GM20431 (cell line): Measurements from ENCODE around the gene ZSCAN16.

Experiments
- in situ Hi-C: fragments of 300-500 bp; cut with MseI, MboI; formaldehyde crosslinking; loops from one replicate; pipeline ENCODE4 v1.15.0; 2020; ENCODE audit warnings: low sequenced_read_pairs; ENCODE audit not compliant: unreplicated experiment

Gene ZSCAN16

GRCh38 chr6:28161410-28162079 lies 37.1 kb downstream of the ZSCAN16 start:
- in situ Hi-C loops: no loop called here

DNA sequence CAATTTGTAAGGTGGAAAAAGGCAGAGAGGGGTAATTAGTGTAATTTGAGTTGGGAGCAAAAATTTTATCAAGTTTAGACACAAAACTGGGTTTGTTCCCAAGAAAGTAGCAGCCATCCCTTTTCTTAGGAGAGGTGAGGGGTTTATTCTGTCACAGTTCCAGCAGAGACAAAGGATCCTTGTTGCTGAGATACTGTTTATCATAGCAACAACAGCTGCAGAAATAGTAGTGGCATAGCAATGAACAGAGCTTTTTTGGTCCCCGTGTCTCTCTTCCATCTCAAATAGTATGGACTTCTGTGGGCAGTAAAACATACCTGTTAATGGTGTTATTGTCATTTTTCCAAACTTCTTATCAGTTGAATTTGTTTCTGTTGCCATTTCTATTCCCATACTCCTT lies 41.2 kb downstream of the ZSCAN16 start:
- in situ Hi-C loops: no loop called here

DNA sequence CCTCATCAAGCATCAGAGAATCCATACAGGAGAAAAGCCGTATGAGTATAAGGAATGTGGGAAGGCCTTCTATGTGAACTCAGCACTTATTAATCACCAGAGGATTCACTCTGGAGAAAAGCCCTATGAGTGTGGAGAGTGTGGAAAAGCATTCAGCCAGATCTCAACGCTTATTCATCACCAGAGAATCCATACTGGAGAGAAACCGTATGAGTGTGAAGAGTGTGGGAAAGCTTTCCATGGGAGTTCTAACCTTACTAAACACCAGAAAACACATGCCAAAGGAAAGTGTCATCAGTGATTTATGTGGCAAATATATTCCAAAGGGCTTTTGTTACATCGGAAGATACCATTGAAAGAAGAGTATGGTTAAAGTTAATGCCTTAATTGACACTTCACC lies 42.7 kb downstream of the ZSCAN16 start:
- in situ Hi-C loops: no loop called here

GRCh38 chr6:28167926-28168325 lies 43.5 kb downstream of the ZSCAN16 start:
- in situ Hi-C loops: no loop called here

DNA sequence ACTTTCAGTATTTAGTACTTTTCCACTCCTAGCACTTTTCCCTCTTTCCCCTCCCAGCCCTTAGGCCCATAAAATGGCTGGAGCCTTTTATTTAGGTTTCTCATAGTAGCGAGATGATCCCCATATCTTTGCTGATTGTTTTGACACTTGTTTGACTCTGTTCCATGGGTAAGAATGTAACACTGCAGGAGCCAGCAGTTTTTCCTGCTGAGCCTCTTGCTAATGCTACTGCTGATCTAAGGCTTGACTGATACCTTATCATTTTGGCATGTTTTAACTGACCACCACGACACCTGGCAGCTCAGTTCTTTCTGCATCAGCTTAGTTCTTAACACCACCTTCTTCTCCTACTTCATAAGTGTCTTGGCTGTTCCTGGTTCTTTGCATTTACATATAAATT lies 46.9 kb downstream of the ZSCAN16 start:
- in situ Hi-C loops: no loop called here

GRCh38 chr6:28172006-28172405 lies 47.6 kb downstream of the ZSCAN16 start:
- in situ Hi-C loops: no loop called here

DNA sequence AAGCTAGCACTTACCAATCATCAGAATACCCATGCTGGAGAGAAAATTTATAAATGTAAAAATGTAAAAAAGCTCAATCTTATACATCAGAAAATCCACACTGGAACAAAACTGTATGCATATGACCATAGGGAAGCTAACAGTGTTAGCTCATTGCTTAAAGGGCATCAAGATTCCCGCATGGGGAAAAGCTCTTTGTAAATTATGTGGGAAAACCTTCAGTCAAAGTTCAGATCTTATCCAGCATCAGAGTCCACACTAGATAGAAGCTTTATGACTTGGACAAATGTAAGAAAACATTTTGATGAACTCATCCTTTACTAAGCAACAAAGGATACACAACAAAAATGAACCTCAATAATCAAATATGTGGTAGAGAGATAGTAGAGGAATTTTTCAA lies 52.0 kb downstream of the ZSCAN16 start:
- in situ Hi-C loops: no loop called here
